ENCODE results near the gene PLOD1. TPM values are rescaled to one million over a fixed set of nuclear protein-coding genes. Genes with fewer than 3 reads are reported as not detected.

The PLOD1 gene
- total RNA-seq, 1 experiment from 2014 or later, result 46.9 TPM

DNA sequence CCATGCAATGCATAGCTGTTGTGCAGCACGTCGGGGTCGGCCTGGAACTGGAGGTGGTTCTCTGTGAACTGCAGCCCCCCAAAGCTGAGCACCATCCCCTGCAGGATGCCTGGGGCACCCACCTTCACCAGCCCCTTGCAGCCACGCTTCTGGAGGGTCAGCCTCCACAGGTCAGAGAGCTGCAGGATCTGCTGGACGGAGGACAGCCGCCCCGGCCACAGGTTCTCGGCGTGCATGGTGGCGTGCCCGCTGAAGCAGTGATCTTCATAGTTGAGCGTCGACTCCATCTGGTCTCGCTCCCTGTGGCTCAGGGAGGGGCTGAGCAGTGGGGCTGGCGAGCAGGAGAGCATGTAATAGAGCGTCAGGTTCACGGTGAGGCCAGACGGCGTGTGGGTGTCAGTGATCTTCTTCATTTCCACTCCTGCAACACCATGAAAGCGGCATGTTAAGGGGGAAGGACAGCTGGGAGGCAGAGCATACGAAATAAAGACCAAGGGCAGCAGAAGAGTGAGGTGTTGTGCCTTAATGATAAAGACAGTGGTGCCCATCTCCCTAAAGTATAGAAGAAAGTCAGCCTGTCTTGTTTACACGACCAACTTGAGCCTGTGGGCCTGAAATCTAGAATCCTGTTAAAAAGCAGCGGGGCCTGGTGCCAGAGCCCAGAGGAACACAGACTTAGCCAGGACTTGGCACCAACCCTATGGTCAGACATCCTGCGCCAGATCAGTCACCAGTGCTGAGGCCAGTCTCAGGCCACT lies 11.3 kb upstream of the PLOD1 start:
- CTCF ChIA-PET, result no interaction called here
- POLR2A ChIA-PET, result interaction anchor here (0.6 to 1.4 kb wide), 2 partner anchors 13 to 21 kb away, joined by 3 to 4 read pairs; no protein-coding TSS in a partner anchor
- Mint-ChIP-seq H3K4me3 (peak overlapping the region; percentile 74), H3K4me1 (peaks cover 18% of the 10 kb centered on the region), H3K27ac (peak overlapping the region; percentile 18; the same call in 1 of the 2 replicates), H3K27me3 (ENCODE audit: low read depth) (no peaks in the 10 kb centered on the region), H3K36me3 (peaks cover 33% of the 10 kb centered on the region), H3K9me3 (no peaks in the 10 kb centered on the region)
- no peak for DNase-seq (ENCODE audit: low spot score)
- no peak for ATAC-seq
- TF ChIP-seq PRRX2 (CRISPR knock-in tag; IDR thresholded peaks at IDR 0.05), result no peak
- TF ChIP-seq ZNF263 (CRISPR knock-in tag; IDR thresholded peaks at IDR 0.05; ENCODE audit: low read depth), result no peak
- no peak for TF ChIP-seq CBFB (CRISPR knock-in tag; IDR thresholded peaks at IDR 0.05; ENCODE audit: low read depth)
- TF ChIP-seq IRF2 (CRISPR knock-in tag; IDR thresholded peaks at IDR 0.05; ENCODE audit: borderline replicate concordance, low read depth), result no peak
- no peak for TF ChIP-seq NFE2L1 (CRISPR knock-in tag; IDR thresholded peaks at IDR 0.05)
- no peak for TF ChIP-seq HMGA2 (CRISPR knock-in tag; IDR thresholded peaks at IDR 0.05)
- no peak for TF ChIP-seq ATF1 (CRISPR knock-in tag; IDR thresholded peaks at IDR 0.05)
- TF ChIP-seq, protein P1, sequence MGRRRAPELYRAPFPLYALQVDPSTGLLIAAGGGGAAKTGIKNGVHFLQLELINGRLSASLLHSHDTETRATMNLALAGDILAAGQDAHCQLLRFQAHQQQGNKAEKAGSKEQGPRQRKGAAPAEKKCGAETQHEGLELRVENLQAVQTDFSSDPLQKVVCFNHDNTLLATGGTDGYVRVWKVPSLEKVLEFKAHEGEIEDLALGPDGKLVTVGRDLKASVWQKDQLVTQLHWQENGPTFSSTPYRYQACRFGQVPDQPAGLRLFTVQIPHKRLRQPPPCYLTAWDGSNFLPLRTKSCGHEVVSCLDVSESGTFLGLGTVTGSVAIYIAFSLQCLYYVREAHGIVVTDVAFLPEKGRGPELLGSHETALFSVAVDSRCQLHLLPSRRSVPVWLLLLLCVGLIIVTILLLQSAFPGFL (CRISPR knock-in tag; IDR thresholded peaks at IDR 0.05; ENCODE audit: borderline replicate concordance), result no peak
- no peak for TF ChIP-seq RELA (CRISPR knock-in tag; IDR thresholded peaks at IDR 0.05; ENCODE audit: borderline replicate concordance)
- TF ChIP-seq, protein P2, sequence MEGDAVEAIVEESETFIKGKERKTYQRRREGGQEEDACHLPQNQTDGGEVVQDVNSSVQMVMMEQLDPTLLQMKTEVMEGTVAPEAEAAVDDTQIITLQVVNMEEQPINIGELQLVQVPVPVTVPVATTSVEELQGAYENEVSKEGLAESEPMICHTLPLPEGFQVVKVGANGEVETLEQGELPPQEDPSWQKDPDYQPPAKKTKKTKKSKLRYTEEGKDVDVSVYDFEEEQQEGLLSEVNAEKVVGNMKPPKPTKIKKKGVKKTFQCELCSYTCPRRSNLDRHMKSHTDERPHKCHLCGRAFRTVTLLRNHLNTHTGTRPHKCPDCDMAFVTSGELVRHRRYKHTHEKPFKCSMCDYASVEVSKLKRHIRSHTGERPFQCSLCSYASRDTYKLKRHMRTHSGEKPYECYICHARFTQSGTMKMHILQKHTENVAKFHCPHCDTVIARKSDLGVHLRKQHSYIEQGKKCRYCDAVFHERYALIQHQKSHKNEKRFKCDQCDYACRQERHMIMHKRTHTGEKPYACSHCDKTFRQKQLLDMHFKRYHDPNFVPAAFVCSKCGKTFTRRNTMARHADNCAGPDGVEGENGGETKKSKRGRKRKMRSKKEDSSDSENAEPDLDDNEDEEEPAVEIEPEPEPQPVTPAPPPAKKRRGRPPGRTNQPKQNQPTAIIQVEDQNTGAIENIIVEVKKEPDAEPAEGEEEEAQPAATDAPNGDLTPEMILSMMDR (IDR thresholded peaks at IDR 0.05), result no peak
- TF ChIP-seq NR1H2 (CRISPR knock-in tag; IDR thresholded peaks at IDR 0.05), result no peak
- TF ChIP-seq, protein P3, sequence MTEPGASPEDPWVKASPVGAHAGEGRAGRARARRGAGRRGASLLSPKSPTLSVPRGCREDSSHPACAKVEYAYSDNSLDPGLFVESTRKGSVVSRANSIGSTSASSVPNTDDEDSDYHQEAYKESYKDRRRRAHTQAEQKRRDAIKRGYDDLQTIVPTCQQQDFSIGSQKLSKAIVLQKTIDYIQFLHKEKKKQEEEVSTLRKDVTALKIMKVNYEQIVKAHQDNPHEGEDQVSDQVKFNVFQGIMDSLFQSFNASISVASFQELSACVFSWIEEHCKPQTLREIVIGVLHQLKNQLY (CRISPR knock-in tag; IDR thresholded peaks at IDR 0.05), result no peak
- TF ChIP-seq, protein P4, sequence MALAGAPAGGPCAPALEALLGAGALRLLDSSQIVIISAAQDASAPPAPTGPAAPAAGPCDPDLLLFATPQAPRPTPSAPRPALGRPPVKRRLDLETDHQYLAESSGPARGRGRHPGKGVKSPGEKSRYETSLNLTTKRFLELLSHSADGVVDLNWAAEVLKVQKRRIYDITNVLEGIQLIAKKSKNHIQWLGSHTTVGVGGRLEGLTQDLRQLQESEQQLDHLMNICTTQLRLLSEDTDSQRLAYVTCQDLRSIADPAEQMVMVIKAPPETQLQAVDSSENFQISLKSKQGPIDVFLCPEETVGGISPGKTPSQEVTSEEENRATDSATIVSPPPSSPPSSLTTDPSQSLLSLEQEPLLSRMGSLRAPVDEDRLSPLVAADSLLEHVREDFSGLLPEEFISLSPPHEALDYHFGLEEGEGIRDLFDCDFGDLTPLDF (CRISPR knock-in tag; IDR thresholded peaks at IDR 0.05), result no peak
- TF ChIP-seq, protein P5, sequence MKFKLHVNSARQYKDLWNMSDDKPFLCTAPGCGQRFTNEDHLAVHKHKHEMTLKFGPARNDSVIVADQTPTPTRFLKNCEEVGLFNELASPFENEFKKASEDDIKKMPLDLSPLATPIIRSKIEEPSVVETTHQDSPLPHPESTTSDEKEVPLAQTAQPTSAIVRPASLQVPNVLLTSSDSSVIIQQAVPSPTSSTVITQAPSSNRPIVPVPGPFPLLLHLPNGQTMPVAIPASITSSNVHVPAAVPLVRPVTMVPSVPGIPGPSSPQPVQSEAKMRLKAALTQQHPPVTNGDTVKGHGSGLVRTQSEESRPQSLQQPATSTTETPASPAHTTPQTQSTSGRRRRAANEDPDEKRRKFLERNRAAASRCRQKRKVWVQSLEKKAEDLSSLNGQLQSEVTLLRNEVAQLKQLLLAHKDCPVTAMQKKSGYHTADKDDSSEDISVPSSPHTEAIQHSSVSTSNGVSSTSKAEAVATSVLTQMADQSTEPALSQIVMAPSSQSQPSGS (CRISPR knock-in tag; IDR thresholded peaks at IDR 0.05; ENCODE audit: borderline replicate concordance, low read depth), result no peak
- TF ChIP-seq NR3C1 (CRISPR knock-in tag; conservative IDR thresholded peaks at IDR 0.05; ENCODE audit: low read depth), result no peak

DNA sequence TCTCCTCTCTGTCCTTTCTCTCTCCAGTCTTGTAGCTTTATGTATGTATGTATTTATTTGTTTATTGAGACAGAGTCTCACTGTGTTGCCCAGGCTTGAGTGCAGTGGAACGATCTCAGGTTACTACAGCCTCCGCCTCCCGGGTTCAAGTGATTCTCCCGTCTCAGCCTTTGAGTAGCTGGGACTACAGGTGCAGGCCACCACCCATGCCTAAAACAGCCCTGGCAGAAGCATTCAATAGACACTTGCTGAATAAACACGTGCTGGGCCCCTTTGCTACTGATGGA lies 10.7 kb upstream of the PLOD1 start:
- peak overlapping the region; percentile 74 for H3K4me3 Mint-ChIP-seq
- H3K27me3 Mint-ChIP-seq (ENCODE audit: low read depth), result no peaks in the 10 kb centered on the region
- peaks cover 18% of the 10 kb centered on the region for H3K4me1 Mint-ChIP-seq
- no peaks in the 10 kb centered on the region for H3K9me3 Mint-ChIP-seq
- TF ChIP-seq, protein P6, sequence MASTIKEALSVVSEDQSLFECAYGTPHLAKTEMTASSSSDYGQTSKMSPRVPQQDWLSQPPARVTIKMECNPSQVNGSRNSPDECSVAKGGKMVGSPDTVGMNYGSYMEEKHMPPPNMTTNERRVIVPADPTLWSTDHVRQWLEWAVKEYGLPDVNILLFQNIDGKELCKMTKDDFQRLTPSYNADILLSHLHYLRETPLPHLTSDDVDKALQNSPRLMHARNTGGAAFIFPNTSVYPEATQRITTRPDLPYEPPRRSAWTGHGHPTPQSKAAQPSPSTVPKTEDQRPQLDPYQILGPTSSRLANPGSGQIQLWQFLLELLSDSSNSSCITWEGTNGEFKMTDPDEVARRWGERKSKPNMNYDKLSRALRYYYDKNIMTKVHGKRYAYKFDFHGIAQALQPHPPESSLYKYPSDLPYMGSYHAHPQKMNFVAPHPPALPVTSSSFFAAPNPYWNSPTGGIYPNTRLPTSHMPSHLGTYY (CRISPR knock-in tag; IDR thresholded peaks at IDR 0.05), result no peak
- TF ChIP-seq, protein P7, sequence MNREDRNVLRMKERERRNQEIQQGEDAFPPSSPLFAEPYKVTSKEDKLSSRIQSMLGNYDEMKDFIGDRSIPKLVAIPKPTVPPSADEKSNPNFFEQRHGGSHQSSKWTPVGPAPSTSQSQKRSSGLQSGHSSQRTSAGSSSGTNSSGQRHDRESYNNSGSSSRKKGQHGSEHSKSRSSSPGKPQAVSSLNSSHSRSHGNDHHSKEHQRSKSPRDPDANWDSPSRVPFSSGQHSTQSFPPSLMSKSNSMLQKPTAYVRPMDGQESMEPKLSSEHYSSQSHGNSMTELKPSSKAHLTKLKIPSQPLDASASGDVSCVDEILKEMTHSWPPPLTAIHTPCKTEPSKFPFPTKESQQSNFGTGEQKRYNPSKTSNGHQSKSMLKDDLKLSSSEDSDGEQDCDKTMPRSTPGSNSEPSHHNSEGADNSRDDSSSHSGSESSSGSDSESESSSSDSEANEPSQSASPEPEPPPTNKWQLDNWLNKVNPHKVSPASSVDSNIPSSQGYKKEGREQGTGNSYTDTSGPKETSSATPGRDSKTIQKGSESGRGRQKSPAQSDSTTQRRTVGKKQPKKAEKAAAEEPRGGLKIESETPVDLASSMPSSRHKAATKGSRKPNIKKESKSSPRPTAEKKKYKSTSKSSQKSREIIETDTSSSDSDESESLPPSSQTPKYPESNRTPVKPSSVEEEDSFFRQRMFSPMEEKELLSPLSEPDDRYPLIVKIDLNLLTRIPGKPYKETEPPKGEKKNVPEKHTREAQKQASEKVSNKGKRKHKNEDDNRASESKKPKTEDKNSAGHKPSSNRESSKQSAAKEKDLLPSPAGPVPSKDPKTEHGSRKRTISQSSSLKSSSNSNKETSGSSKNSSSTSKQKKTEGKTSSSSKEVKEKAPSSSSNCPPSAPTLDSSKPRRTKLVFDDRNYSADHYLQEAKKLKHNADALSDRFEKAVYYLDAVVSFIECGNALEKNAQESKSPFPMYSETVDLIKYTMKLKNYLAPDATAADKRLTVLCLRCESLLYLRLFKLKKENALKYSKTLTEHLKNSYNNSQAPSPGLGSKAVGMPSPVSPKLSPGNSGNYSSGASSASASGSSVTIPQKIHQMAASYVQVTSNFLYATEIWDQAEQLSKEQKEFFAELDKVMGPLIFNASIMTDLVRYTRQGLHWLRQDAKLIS (CRISPR knock-in tag; IDR thresholded peaks at IDR 0.05; ENCODE audit: borderline replicate concordance), result no peak
- TF ChIP-seq SMAD4 (CRISPR knock-in tag; IDR thresholded peaks at IDR 0.05) (no peak), HMGA2 (CRISPR knock-in tag; IDR thresholded peaks at IDR 0.05) (no peak), RELA (CRISPR knock-in tag; IDR thresholded peaks at IDR 0.05; ENCODE audit: borderline replicate concordance) (no peak)
- DNase-seq (ENCODE audit: low spot score), result no peak
- POLR2A ChIA-PET, result interaction anchor here (0.6 kb wide), 1 partner anchor 21 kb away, joined by 3 read pairs; no protein-coding TSS in a partner anchor
- H3K27ac Mint-ChIP-seq, result no peak overlapping the region
- CTCF ChIA-PET, result no interaction called here
- no peak for ATAC-seq
- H3K36me3 Mint-ChIP-seq, result peaks cover 33% of the 10 kb centered on the region

Measured in WTC11 (cell line).